ENCODE measurements around the gene GSPT2.

GRCh38 chrX:51697397-51697796 is 45.8 kb upstream of the GSPT2 start:
- TF ChIP-seq CTCF (IDR thresholded peaks at IDR 0.05; ENCODE audit: low read length) (no peak), EZH2 (optimal IDR thresholded peaks at IDR 0.05; ENCODE audit: low read depth, low read length) (no peak), EZH2phosphoT487 (IDR thresholded peaks at IDR 0.05; ENCODE audit: low read length) (no peak)

Data from MM.1S (cell line).